ENCODE results near the gene NME3.

NME3 gene

DNA sequence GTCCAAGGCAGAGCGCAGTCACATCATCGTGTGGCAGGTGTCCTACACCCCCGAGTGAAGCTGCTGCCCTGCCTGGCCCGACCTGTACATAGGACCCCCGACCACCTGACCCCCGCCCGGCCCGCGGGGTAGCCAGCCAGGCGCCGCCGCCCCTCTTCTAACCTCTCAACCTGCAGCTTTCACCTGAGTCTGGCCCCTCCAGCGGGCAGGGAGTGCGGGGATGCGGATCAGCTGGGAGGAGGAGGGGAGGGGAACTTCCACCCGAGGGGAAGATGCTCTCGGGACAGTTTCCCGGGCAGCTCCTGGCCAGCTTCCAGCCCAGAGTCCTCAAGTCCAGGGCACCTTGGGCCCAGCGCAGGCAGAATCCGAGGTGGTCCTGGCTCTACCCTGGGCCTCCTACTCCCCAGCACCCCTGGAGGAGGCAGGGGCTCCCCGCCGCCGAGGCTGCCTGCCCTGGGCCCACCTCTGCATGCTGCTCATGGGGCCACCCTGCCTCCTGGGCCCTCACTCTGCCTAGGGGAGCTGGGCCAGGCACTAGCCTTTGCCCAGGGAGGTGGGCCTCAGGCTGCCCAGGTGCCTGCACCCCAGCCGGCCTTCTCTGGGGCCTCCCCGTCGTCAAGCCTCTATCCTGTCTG lies 2.5 kb downstream of the NME3 start:
- no peak for DNase-seq (ENCODE audit: low read depth)

DNA sequence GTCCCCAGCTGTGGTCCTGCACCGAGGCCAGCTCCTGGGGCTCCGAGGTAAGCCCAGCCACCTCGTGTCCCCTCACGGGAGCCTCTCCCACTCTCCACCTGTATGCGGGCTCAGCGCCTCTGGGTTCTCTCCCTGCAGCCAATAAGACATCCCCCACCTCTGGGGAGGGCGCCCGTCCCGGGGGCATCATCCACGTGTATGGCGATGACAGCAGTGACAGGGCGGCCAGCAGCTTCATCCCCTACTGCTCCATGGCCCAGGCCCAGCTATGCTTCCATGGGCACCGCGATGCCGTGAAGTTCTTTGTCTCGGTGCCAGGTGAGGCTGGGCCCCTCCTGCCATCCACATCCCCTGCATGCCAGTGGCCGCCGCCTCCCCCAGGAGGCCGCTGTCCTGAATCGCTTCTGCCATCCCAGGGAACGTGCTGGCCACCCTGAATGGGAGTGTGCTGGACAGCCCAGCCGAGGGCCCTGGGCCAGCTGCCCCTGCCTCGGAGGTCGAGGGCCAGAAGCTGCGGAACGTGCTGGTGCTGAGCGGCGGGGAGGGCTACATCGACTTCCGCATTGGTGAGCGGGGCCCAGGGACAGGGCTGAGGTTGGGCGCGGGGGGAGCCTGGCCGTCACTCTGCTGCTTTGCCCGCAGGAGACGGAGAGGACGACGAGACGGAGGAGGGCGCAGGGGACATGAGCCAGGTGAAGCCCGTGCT lies 3.1 kb downstream of the NME3 start:
- DNase-seq (ENCODE audit: low read depth), result no peak

DNA sequence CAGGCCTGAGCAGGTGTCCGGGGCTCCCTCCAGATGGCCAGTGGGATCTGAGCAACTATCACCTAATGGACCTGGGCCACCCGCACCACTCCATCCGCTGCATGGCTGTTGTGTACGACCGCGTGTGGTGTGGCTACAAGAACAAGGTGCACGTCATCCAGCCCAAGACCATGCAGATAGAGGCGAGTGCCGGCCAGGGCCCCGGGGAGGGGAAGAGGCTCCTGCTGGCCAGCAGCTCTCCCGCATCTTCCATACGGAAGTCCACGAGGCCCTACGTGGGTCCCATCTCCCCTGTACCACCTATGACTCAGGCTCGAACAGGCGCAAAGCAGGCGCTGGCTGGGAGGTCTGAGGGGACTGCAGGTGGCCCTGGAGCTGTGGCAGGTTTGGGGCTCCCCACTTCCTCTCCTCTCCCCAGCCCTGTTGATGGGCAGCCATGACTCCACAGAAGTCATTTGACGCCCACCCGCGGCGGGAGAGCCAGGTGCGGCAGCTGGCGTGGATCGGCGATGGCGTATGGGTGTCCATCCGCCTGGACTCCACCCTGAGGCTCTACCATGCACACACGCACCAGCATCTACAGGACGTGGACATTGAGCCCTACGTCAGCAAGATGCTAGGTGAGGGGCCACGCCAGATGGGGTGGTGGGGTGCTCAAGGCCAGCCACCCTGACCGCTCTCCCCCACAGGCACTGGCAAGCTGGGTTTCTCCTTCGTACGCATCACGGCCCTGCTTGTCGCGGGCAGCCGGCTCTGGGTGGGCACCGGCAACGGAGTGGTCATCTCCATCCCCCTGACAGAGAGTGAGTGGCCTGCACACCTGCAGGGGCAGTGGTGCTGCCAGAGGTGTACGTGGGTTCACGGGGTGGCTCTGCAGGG lies 4.0 kb downstream of the NME3 start:
- DNase-seq (ENCODE audit: low read depth), result no peak

DNA sequence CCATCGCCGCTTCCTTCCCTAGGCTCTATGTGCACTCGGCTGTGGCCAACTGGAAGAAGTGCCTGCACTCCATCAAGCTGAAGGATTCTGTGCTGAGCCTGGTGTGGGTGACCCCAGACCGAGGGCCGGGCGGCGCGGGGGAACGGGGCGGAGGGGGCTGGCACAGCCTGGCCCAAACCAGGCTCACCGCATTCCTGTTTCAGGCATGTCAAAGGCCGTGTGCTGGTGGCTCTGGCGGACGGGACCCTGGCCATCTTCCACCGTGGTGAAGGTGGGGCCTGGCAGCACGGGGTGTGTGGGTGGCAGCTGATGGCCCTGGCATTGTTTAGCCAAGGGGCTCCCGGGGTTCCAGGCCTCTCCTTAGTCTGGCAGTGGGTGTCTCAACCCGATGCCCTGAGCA lies 4.6 kb downstream of the NME3 start:
- DNase-seq (ENCODE audit: low read depth), result no peak

DNA sequence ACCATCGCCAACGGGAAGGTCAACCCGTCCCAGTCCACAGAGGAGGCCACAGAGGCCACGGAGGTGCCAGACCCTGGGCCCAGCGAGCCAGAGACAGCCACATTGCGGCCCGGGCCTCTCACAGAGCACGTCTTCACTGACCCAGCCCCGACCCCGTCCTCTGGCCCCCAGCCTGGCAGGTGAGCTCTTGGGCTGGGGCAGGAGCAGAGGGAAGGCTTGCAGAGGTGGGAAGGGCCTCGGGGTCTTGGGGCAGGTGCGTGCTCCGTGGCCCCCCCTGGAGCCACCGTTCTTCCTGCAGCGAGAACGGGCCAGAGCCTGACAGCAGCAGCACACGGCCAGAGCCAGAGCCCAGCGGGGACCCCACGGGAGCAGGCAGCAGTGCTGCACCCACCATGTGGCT lies 5.1 kb downstream of the NME3 start:
- no peak for DNase-seq (ENCODE audit: low read depth)

DNA sequence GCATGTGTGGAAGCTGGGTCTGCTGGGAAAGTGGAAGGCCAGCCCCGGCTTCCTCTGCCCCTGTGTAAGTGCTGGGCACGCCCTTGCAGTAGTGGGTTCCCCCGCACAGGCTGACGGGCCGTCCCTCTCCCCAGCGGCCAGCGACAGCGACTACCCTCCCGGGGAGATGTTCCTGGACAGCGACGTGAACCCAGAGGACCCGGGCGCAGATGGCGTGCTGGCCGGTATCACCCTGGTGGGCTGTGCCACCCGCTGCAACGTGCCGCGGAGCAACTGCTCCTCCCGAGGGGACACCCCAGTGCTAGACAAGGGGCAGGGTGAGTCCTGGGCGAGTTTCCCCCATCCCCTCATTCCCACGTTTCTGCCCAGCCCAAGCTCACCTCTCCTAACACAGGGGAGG lies 5.5 kb downstream of the NME3 start:
- no peak for DNase-seq (ENCODE audit: low read depth)

DNA sequence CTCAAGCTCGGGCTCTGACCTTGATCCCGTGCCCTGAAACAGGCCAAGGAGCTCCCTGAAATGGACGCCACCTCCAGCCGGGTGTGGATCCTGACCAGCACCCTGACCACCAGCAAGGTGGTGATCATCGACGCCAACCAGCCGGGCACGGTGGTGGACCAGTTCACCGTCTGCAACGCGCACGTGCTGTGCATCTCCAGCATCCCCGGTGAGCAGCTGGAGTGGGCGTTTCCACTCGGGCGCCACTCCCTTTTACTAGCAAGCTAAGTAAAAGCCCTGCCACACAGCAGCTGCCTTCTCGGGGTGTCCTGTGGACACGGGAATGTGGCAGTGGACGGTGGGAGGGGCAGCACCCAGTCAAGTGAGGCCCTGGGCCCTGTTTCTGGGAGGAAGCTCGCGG lies 6.4 kb downstream of the NME3 start:
- no peak for DNase-seq (ENCODE audit: low read depth)

DNA sequence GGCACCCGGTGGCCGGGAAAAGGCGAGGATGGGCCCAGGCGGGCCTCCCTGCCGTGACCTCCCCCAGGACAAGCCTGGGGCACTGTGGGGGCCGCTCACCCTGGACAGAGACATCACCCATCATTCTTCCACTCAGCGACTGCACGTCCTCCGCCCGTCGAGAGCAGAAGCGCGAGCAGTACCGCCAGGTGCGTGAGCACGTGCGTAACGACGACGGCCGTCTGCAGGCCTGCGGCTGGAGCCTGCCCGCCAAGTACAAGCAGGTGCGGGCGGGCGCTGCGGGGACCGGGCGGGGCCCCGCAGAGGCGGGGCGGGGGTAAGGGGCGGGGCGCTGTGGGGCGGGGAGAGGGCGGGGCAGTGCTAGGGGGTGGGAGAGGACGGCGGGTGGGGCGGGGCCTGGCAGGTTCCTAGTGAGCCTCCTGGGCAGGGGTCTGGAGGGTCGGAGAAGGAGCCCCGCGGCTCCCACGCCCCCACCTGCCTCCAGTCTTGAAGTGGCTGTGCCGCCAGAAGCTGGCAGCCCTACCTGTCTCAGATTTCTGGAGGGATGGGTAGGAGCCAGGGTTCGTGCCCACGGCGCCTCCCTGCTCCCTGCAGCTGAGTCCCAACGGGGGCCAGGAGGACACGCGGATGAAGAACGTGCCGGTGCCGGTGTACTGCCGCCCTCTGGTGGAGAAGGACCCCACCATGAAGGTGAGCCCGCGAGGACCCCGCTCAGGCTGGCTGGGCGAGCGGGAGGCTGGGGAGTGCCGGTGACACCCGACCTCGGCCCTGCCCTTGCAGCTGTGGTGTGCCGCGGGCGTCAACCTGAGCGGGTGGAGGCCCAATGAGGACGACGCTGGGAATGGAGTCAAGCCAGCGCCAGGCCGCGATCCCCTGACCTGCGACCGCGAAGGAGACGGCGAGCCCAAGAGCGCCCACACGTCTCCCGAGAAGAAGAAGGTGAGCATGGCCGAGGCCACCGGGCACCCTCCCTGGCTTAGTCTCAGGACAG lies 7.5 kb downstream of the NME3 start:
- DNase-seq (ENCODE audit: low read depth), result no peak

DNA sequence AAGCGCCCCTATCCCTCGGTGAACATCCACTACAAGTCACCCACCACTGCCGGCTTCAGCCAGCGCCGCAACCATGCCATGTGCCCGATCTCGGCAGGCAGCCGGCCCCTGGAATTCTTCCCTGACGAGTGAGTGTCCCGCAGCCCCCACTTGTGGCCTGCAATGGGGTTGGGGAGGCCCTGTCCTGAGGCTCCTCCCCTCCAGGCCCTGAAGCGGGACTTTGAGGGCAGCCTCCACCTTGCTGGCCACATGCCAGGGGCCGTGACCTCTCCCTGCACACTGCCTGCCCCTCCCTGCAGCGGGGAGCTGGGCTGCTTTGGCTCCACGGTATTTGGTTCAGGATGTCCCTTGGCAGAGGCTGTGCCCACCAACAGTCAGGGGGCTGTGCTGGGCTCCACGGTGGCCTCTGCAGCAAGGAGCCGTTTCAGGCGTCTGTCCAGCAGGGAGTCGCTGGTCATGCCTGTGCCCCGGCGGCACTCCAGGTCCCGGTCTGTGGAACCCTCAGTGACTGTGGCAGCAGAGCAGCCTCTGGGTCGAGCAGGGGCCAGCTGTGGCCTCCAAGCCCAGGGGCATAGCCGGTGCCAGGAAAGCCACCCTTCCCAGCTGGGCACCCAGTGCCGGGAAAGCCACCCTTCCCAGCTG lies 8.3 kb downstream of the NME3 start:
- DNase-seq (ENCODE audit: low read depth), result no peak

DNA sequence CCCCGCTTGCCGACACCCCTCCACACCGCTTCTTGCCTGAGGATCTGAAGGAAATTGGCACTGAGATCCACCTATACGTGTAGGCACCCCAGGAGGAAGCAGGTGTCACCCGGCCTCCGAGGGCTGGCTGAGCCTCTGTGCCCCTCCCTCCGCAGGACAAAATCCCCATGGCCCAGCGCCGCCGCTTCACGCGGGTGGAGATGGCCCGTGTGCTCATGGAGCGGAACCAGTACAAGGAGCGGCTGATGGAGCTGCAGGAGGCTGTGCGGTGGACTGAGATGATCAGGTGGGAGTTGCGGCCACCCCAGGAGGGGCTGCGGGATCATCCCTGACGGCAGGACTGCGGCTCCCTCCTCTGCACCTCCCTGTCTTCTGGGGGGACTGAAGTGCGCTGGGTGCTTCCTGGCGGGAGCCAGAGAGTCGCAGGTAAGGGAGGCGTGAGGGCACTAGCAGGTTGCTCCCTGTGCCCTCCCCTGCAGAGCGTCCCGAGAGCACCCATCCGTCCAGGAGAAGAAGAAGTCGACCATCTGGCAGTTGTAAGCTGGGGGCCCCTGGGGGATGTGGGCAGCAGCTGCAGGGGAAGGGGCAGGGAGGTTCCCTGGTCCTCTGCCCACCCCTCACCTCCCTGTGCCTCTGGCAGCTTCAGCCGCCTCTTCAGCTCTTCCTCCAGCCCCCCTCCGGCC lies 9.0 kb downstream of the NME3 start:
- DNase-seq (ENCODE audit: low read depth), result no peak

DNA sequence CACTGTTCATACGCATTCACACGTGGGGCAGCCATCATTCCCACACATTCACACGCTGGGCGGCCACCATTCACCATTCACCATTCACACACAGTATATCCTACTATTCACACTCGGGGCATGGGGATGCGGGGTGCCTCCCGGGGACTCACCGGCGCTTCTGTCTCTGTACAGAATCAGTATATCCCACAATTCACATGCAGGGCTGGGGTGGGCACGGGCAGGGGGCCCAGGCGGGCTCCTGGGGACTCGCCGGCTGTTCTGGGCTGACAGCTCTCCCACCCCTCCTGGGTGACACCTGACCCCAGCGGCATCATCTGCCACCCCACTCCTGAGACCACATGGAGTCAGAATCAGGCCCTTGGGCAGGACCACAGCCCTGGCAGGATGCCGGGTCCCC lies 9.6 kb downstream of the NME3 start:
- no peak for DNase-seq (ENCODE audit: low read depth)

DNA sequence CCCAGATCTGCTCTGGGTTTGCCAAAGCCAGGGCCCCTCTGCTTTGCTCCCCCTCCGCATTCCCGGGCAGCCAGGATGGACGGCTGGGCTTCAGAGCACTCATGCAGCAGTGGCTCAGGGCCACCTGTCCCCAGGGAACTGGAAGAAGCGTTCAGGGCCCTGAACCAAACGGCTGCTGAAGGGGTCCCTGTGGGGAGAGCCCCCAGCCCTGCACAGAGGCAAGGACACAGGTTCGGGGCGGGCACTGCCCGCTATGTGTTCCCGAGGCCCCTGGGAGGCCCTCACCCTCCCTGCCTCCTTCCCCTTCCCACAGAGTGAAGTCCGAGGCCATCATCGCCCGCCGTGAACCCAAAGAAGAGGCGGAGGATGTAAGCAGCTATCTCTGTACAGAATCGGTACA lies 10.4 kb downstream of the NME3 start:
- no peak for DNase-seq (ENCODE audit: low read depth)

DNA sequence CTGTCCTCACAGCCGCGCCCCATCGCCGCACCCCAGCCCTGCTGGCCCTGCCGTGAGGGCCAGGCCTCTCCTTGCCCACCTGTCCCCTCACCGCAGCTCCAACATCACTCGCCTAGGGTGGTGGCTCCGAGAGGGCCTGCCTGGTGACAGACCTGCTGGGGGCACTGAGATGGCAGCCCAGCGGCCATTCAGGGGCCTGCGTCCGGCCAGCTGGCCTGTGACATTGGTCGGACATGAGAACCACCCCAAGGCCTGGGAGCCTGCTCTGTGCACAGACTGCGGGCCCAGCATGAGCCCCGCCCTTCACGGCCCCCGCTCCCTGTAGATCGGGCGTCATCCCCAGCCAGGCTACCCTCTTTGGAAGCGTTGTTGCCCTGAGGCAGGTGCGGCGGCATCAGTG lies 11.8 kb downstream of the NME3 start:
- DNase-seq (ENCODE audit: low read depth), result no peak

DNA sequence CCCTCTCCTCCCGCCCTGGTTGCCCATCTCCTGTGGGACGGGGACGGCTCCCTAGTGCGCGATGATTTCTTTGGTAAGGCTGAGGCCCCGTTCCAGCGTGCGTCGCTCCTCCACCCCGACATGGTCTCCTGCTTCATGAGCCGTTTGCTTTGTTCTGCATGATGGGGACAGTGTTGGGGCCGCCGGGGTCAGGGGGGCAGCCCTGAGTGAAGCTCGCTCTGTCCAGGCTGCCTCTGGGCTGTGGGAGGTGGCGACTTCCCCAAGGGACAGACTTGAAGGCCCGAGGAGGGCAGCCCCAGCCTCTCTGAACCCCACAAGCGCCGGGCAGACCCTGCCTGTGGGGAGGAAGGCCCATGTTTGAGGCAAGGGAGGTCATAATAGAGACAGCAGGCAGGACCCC lies 12.4 kb downstream of the NME3 start:
- no peak for DNase-seq (ENCODE audit: low read depth)

DNA sequence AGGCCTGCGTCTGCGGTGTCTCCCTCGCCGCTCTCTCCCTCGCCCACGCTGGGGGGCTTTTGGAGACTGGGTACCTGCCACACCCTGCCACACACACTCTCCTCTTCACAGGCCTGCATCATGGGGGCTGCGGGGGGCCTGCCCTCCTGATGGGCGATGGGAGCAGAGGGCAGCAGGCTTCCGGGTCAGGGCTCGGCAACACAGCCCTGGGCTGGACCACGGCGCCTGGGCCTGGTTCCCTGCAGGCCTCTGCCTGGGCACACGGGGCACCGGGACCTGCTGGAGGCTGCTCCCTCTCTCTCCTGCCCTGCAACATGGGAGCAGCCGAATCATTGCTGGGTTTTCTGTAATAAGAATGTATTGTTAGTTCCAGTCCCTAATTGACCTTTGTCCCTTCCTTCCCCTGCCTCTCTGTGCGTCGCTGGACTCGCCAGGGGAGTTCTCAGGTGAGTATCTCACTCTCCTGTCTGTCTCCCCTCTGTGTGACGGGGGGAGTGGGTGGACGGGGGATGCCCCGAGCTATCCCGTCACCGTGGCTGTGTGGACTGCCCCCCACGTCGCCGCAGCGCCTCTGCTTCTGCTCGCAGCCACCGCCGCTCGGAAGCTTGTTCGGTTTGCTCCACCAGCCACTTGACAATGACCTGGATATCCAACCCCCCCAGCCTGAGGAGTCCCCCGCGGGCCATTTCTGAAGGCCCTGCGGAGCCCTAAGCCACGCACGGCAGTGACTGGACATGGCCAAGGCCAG lies 13.5 kb downstream of the NME3 start:
- no peak for DNase-seq (ENCODE audit: low read depth)

DNA sequence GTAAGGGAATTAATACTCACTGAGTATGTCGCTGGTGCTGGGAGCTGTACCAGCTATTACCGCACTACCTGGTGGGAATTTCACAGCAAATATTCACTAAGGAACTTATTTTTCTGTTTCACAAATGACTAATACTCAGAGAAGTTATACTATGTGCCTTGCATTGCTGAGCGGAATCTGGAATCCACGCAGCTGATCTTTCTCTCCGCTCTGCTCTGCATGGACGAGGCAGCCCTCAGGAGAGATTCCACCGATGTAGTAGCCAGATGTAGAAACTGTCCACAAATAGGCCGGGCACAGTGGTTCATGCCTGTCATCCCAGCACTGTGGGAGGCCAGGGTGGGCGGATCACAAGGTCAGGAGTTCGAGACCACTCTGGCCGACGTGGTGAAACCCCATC lies 17.1 kb downstream of the NME3 start:
- no peak for DNase-seq (ENCODE audit: low read depth)

DNA sequence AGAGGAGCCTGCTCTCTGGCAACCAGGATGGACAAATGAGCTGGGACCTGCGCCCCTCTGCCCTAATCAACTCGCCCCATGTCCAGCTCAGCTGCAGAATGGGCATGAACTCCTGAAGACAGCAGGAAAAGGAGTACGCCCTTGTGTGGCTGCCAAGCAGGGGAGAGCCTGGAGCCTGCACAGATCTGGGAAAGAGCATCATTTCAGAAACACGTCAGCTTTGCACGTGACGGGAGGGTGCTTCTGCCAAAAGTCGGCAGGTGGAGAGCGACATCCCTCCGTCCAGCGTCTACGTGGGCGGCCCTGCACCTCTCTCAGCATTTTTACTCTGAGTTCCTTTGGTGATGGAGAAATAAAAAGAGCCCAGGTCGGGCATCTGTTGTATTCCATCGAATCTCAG lies 18.5 kb downstream of the NME3 start:
- DNase-seq (ENCODE audit: low read depth), result no peak

DNA sequence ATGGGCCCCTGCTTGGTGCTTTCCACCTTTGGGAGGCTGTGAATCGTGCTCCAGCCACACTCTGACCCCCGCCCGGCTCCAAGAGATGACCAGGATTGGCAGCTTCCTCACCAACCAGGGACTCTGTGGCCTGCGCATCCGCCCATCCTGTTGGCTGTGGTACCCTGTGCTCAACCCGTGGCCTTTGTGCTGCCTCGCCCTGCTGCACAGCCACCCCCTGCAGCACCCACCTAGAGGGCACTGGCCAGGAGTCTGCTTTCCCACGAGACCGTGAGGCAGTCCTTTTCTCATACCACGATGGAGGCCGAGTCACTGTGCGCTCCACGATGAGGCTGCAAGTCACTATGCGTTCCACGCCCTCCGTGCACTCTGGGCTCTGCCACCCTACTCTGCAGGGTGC lies 19.4 kb downstream of the NME3 start:
- DNase-seq (ENCODE audit: low read depth), result no peak

DNA sequence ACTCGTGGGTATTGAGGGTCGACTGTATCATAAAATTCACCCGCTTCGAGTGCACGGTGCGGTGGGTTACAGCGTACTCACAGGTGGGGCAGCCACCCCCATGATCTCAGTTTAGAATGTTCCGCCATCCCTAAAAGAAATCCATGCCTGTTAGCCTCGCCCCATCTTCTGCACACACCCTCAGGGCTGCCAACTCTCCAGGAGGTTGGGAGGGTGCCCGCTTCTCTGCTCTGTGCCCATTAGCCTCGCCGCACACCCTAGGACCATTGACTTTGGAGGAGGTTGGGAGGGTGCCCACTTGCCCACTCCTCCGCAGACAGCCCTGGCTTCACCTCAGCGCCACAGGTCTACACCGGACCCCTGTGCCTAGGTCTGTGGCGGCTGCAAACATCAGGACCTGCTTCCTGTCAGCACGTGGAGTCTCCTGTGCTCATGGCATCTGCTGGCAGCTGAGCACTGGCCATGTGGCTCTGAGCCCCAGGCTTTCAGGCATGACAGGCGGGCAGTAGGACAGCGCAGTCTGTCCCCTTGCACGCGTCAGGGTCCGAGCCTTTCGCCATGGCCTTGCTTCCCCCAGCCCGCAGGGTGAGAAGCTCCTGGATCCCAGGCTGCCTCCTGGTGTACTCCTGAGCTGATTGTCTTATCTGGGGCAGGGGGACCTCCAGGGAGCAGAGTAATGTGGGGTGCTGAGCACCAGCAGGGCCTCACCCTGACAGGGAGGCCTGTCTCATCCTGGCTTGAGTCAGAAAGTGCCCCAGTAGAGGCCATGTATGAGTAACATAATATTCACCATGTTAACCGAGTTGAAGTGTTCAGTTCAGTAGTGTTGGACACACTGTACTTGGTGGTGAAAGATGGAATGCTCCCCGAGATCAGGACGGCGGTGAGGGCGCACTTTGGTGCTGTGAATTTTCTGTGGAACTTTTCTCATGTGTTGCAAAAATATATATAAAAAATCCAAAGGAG lies 21.9 kb downstream of the NME3 start:
- DNase-seq (ENCODE audit: low read depth), result no peak
